Upper lobe of left lung (tissue), 6 donors: Measurements from ENCODE around the gene DCST1. TPM values are rescaled to one million over a fixed set of nuclear protein-coding genes. Genes with fewer than 3 reads are reported as not detected.
A peak's percentile ranks its signal among the peaks of the same experiment; 100 is the strongest.

Source experiments
- ATAC-seq, 2 donors: fragments of 200-7000 bp; cut with Tn5 transposase; one replicate each; pipeline ENCODE4 v1.9.1; 2022; ENCODE audit warnings: mild to moderate bottlenecking in 2 of 2, moderate library complexity in 2 of 2; ENCODE audit not compliant: low FRiP score in 2 of 2
- DNase-seq, 2 donors: peaks; one replicate each; pipeline ENCODE4 v3.0.0-alpha.2; 2019 to 2020
- H3K27ac ChIP-seq, 4 donors: fragments of 200-600 bp; sonication (generic); one replicate each; pipeline ENCODE4 v1.5.1; 2016 to 2019
- H3K27me3 ChIP-seq, 4 donors: fragments of 200-600 bp; sonication (generic); one replicate each; pipeline ENCODE4 v1.5.1; 2017 to 2019
- H3K36me3 ChIP-seq, 4 donors: fragments of 200-600 bp; sonication (generic); one replicate each; pipeline ENCODE4 v1.5.1; 2016 to 2019
- H3K4me1 ChIP-seq, 4 donors: fragments of 200-600 bp; sonication (generic); one replicate each; pipeline ENCODE4 v1.5.1; 2018 to 2019
- H3K4me3 ChIP-seq, 4 donors: fragments of 200-600 bp; sonication (generic); one replicate each; pipeline ENCODE4 v1.5.1; 2017 to 2019; ENCODE audit warnings: mild to moderate bottlenecking in 2 of 4, moderate library complexity in 1 of 4
- H3K9me3 ChIP-seq, 4 donors: fragments of 200-600 bp; sonication (generic); one replicate each; pipeline ENCODE4 v1.5.1; 2018 to 2019
- CTCF ChIP-seq, 6 experiments: fragments of 450-650 bp in 4 of 6; fragments of 200-600 bp in 2 of 6; sonication (generic) in 2 of 6; IDR thresholded peaks; one replicate each; pipeline ENCODE4 v1.5.1; 2016 to 2019; ENCODE audit warnings: antibody characterized with exemption in 6 of 6
- EP300 ChIP-seq, 4 donors: sonication (generic); formaldehyde crosslinking; IDR thresholded peaks; one replicate each; pipeline ENCODE4 v1.5.1; 2017; ENCODE audit warnings: antibody characterized with exemption in 4 of 4, control low read depth in 2 of 4
- POLR2A ChIP-seq, 4 donors: fragments of 450-650 bp; IDR thresholded peaks; one replicate each; pipeline ENCODE4 v1.5.1; 2016 to 2017; ENCODE audit warnings: antibody characterized with exemption in 4 of 4, mild to moderate bottlenecking in 2 of 4
- POLR2AphosphoS5 ChIP-seq, 2 donors: sonication (generic); formaldehyde crosslinking; IDR thresholded peaks; one replicate each; pipeline ENCODE4 v1.5.1; 2017; ENCODE audit warnings: antibody characterized with exemption in 2 of 2
- WGBS, 2 donors: methylation state at CpG; one replicate each; pipeline ENCODE4 v1.1.5; 2017 to 2018; 5-methylcytosine and 5-hydroxymethylcytosine counted together
- total RNA-seq, 6 donors: library from RNA; depleted of rRNA in 4 of 6; stranded (reverse); fragments of >200 nt in 4 of 6; gene quantifications; one replicate each; pipeline versions ENCODE4 v1.1.0 to v1.2.1, GENCODE V29; 2016 to 2021
- donor health status: DM: no; HTN: no; CAD: no; lungs with moderate emphysema.
- donor health status: DM: no; HTN: yes; CAD: no; lungs with severe emphysema.

Gene DCST1
- total RNA-seq, 6 donors from 2014 or later, result 0.89 TPM; not detected in 5

GRCh38 chr1:155044812-155045657, 11.4 kb downstream of the DCST1 start:
- DNase-seq, result peak in 1 of 2 donors; percentile 95
- no peak for TF ChIP-seq EP300 (IDR thresholded peaks at IDR 0.05)
- TF ChIP-seq CTCF (IDR thresholded peaks at IDR 0.05), result peak; percentile 67 to 84 (median 80)
- WGBS, 2 donors, result 34 to 42% methylated on average over 7 of the region's 7 CpGs
- Histone ChIP-seq H3K4me1 (peaks cover 20 to 33% (median 25%) of the 10 kb centered on the region in 4 donors), H3K4me3 (no peak overlapping the region), H3K36me3 (no peaks in the 10 kb centered on the region), H3K9me3 (no peaks in the 10 kb centered on the region), H3K27ac (peak overlapping the region in 3 of 4 donors; percentile 51 to 73 (median 65)), H3K27me3 (no peaks in the 10 kb centered on the region)
- peak; percentile 92 to 95 for ATAC-seq

- peaks cover 34 to 62% (median 48%) of the 10 kb centered on the region in 4 donors for H3K4me1 ChIP-seq
- 83 to 91% methylated on average over 8 of the region's 8 CpGs for WGBS, 2 donors
- H3K4me3 ChIP-seq, result no peak overlapping the region
- DNase-seq (no peak), ATAC-seq (no peak)
- no peaks in the 10 kb centered on the region for H3K9me3 ChIP-seq
- H3K27ac ChIP-seq, result peak overlapping the region in 1 of 4 donors; percentile 10
- no peaks in the 10 kb centered on the region for H3K36me3 ChIP-seq
- TF ChIP-seq EP300 (IDR thresholded peaks at IDR 0.05), result no peak
- TF ChIP-seq POLR2AphosphoS5 (IDR thresholded peaks at IDR 0.05), result no peak
- TF ChIP-seq CTCF (IDR thresholded peaks at IDR 0.05), result no peak
- TF ChIP-seq POLR2A (IDR thresholded peaks at IDR 0.05), result no peak
- no peaks in the 10 kb centered on the region for H3K27me3 ChIP-seq
Measured at GRCh38 chr1:155048449-155049334, 15.1 kb downstream of the DCST1 start.

- TF ChIP-seq POLR2A (IDR thresholded peaks at IDR 0.05) (no peak), POLR2AphosphoS5 (IDR thresholded peaks at IDR 0.05) (no peak), EP300 (IDR thresholded peaks at IDR 0.05) (no peak), CTCF (IDR thresholded peaks at IDR 0.05) (no peak)
- DNase-seq (peak in 1 of 2 donors; percentile 58), ATAC-seq (no peak)
- H3K4me3 ChIP-seq, result peak overlapping the region in 3 of 4 donors; percentile 83 to 94 (median 83)
- WGBS, 2 donors, result 11 to 13% methylated on average over 10 of the region's 10 CpGs
- H3K9me3 ChIP-seq, result no peaks in the 10 kb centered on the region
- H3K36me3 ChIP-seq, result peaks cover 0 to 11% (median 8%) of the 10 kb centered on the region in 4 donors
- no peaks in the 10 kb centered on the region for H3K27me3 ChIP-seq
- H3K4me1 ChIP-seq, result peaks cover 30 to 57% (median 41%) of the 10 kb centered on the region in 4 donors
- H3K27ac ChIP-seq, result peak overlapping the region; percentile 93 to 95 (median 94)
Measured at GRCh38 chr1:155049651-155050559, 16.3 kb downstream of the DCST1 start.

- ATAC-seq, result peak; percentile 85 to 95
- H3K4me1 ChIP-seq, result peaks cover 25 to 52% (median 35%) of the 10 kb centered on the region in 4 donors
- peaks cover 0 to 20% (median 13%) of the 10 kb centered on the region in 4 donors for H3K36me3 ChIP-seq
- no peaks in the 10 kb centered on the region for H3K9me3 ChIP-seq
- H3K27me3 ChIP-seq, result no peaks in the 10 kb centered on the region
- 0 to 1% methylated on average over 3 to 50 of the region's 99 CpGs for WGBS, 2 donors
- H3K27ac ChIP-seq, result peak within 1 kb of the TSS; percentile 93 to 95 (median 94)
- H3K4me3 ChIP-seq, result peak within 1 kb of the TSS; percentile 83 to 94 (median 84)
- peak; percentile 95 to 99 (median 98) for TF ChIP-seq CTCF (IDR thresholded peaks at IDR 0.05)
- no peak for TF ChIP-seq EP300 (IDR thresholded peaks at IDR 0.05)
- peak in 2 of 4 donors; percentile 12 to 72 for TF ChIP-seq POLR2A (IDR thresholded peaks at IDR 0.05)
- TF ChIP-seq POLR2AphosphoS5 (IDR thresholded peaks at IDR 0.05), result peak; percentile 46 to 57
- peak; percentile 91 to 97 for DNase-seq
Measured at GRCh38 chr1:155050560-155051341, 17.1 kb downstream of the DCST1 start, which contains the start of gene ADAM15. Gene ADAM15, plus strand, starts transcription at chr1:155051316. Its CDS starts 71 bp downstream, at chr1:155051387.
